ENCODE results near the gene CX3CL1. TPM values are rescaled to one million over a fixed set of nuclear protein-coding genes. Genes with fewer than 3 reads are reported as not detected.
"Not testable (repeated sequence)": the region's sequence is repeated elsewhere in the genome, so short reads cannot be mapped to it uniquely, and the experiment has no call there.

The CX3CL1 gene
- total and polyA plus RNA-seq, 2 of the 13 experiments (the other 11 are each of a cell fraction or from before 2014, with no cell fraction given), result 57.3 to 60.8 TPM

DNA sequence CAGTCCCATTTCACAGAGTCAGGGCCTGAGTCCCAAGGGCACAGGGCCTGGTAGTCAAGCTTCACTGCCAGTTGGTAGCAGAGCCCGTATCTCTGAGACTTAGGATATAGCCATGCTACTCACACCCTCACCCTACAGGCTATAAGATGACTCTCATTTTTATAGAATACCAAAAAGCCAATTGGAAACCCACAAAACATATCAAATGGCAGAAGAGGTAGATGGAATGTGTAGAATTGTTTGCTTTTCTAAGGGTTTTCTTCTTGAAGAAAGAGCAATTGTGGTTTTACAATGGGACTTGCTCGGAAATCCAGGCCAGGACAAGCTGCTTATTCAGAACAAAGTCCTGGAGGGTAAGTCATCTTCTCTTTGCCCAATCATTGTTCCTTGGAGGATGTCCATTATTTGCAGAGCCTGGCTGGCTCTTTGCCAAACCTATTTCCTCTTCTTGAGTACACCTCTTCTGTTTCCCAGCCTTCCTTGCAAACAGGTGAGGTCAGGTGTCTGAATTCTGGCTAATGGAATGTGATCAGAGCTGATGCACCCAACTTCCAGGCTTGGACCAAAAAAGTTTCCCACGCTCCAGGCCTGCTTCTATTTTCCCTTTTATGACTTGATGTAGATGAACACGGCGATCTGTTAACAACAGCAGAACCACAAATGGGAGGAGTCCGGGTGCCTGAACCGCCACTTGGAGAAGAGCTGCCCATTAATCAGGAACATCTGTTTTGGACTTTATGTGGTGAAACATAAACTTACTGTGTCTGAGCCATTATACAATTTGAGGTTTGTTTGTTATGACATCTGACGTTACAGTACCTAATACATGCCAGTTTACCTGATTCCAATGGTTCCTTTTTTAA, 30.6 kb upstream of the CX3CL1 start:
- no peak overlapping the region for H3K4me2 ChIP-seq (ENCODE audit: low read depth, low read length)
- in situ Hi-C loops (cut with HindIII; ENCODE audit: extremely low pct_ligation_motif_present, low pct_unique_long_range_greater_than_20kb), result no loop called here
- DNase-seq (ENCODE audit: low spot score) (no peak), ATAC-seq (no peak), FAIRE-seq (no peak)
- H3K9ac ChIP-seq (ENCODE audit: insufficient read depth, low read depth, low read length), result no peak overlapping the region
- H2AFZ ChIP-seq (ENCODE audit: low read length), result no peak overlapping the region
- CTCF ChIA-PET (ENCODE audit: low intra/inter-chr PET ratio, low total read pairs), result no interaction called here
- H3K79me2 ChIP-seq (ENCODE audit: insufficient read depth, low read length), result no peaks in the 10 kb centered on the region
- POLR2A ChIA-PET, result interaction anchor here (1.8 kb wide), 1 partner anchor 31 kb away, joined by 9 read pairs; the partner anchor contains the start of gene CX3CL1
- WGBS (ENCODE audit: low lambda C conversion rate), result 22% methylated on average over 8 of the region's 8 CpGs
- H3K27ac ChIP-seq (ENCODE audit: extremely low read length, insufficient read depth, low read length), result no peak overlapping the region
- H3K36me3 ChIP-seq (replicated peaks in 1 of 2; ENCODE audit: control insufficient read depth in 1 of 2, insufficient read depth in 2 of 2, low read length in 2 of 2), result no peaks in the 10 kb centered on the region
- BruUV-seq (replicated peaks), result no TSS peak
- H3K27me3 ChIP-seq (ENCODE audit: control insufficient read depth in 1 of 2, insufficient read depth in 2 of 2, low read length in 2 of 2), result peaks cover 2 to 17% of the 10 kb centered on the region in 2 experiments; a peak in 3 of 5 replicates
- TF ChIP-seq GTF3A (CRISPR knock-in tag; conservative IDR thresholded peaks at IDR 0.05) (no peak), ZNF256 (CRISPR knock-in tag; conservative IDR thresholded peaks at IDR 0.05) (no peak), SP140L (CRISPR knock-in tag; IDR thresholded peaks at IDR 0.05; ENCODE audit: borderline replicate concordance) (no peak), ZNF644 (CRISPR knock-in tag; IDR thresholded peaks at IDR 0.05; ENCODE audit: low read depth) (no peak), ELF1 (CRISPR knock-in tag; IDR thresholded peaks at IDR 0.05) (no peak)
- no peaks in the 10 kb centered on the region for H4K20me1 ChIP-seq (ENCODE audit: insufficient read depth, low read length)
- peaks cover 40% of the 10 kb centered on the region for H3K4me1 ChIP-seq (ENCODE audit: insufficient read depth, low read length)
- no peak overlapping the region for H3K4me3 ChIP-seq (replicated peaks in 1 of 3; ENCODE audit: insufficient read depth in 1 of 3, low read depth in 2 of 3, low read length in 3 of 3)
- intact Hi-C loops (cut with micrococcal nuclease; ENCODE audit: unreplicated experiment), result no loop called here
- H3K9me3 ChIP-seq (ENCODE audit: low read length), result no peaks in the 10 kb centered on the region

- POLR2A ChIA-PET, result interaction anchor here (1.8 kb wide), 1 partner anchor 30 kb away, joined by 9 read pairs; the partner anchor contains the start of gene CX3CL1
- WGBS (ENCODE audit: low lambda C conversion rate), result 38% methylated on average over 9 of the region's 9 CpGs
Observed at GRCh38 chr16:57342606-57343005, 29.7 kb upstream of the CX3CL1 start.

More at GRCh38 chr16:57342606-57343005, 29.7 kb upstream of the CX3CL1 start:
- H3K36me3 ChIP-seq (replicated peaks in 1 of 2; ENCODE audit: control insufficient read depth in 1 of 2, insufficient read depth in 2 of 2, low read length in 2 of 2); H3K27ac ChIP-seq (ENCODE audit: extremely low read length, insufficient read depth, low read length); H2AFZ ChIP-seq (ENCODE audit: low read length); H3K9me3 ChIP-seq (ENCODE audit: low read length); H3K4me2 ChIP-seq (ENCODE audit: low read depth, low read length); H3K9ac ChIP-seq (ENCODE audit: insufficient read depth, low read depth, low read length); DNase-seq (ENCODE audit: low spot score); ATAC-seq; H4K20me1 ChIP-seq (ENCODE audit: insufficient read depth, low read length); FAIRE-seq; CTCF ChIA-PET (ENCODE audit: low intra/inter-chr PET ratio, low total read pairs); BruUV-seq (replicated peaks); H3K79me2 ChIP-seq (ENCODE audit: insufficient read depth, low read length); H3K4me3 ChIP-seq (replicated peaks in 1 of 3; ENCODE audit: insufficient read depth in 1 of 3, low read depth in 2 of 3, low read length in 3 of 3); intact Hi-C loops (cut with micrococcal nuclease; ENCODE audit: unreplicated experiment); in situ Hi-C loops (cut with HindIII; ENCODE audit: extremely low pct_ligation_motif_present, low pct_unique_long_range_greater_than_20kb): not testable (repeated sequence)
- peaks cover 40% of the 10 kb centered on the region for H3K4me1 ChIP-seq (ENCODE audit: insufficient read depth, low read length)
- H3K27me3 ChIP-seq (ENCODE audit: control insufficient read depth in 1 of 2, insufficient read depth in 2 of 2, low read length in 2 of 2), result peaks cover 2 to 17% of the 10 kb centered on the region in 2 experiments; a peak in 3 of 5 replicates

All from HepG2 (cell line).